Transverse colon (tissue), 4 donors: Measurements from ENCODE around the gene RABGAP1L. TPM values are rescaled to one million over a fixed set of nuclear protein-coding genes. Genes with fewer than 3 reads are reported as not detected.

Source experiments
- DNase-seq: peaks from one replicate; pipeline ENCODE4 v3.0.0-alpha.2; 2019
- H3K27ac ChIP-seq, 4 donors: fragments of 200-600 bp; sonication (generic); 2 replicates each; pipeline ENCODE4 v1.5.1; 2016 to 2018; ENCODE audit warnings: inconsistent platforms in 4 of 4
- H3K27me3 ChIP-seq: fragments of 200-600 bp; sonication (generic); 2 replicates; pipeline ENCODE4 v1.5.1; 2017; ENCODE audit warnings: inconsistent platforms
- H3K36me3 ChIP-seq, 4 donors: fragments of 200-600 bp; sonication (generic); 2 replicates each; pipeline ENCODE4 v1.5.1; 2017 to 2019; ENCODE audit warnings: inconsistent platforms in 4 of 4
- H3K4me1 ChIP-seq, 4 donors: fragments of 200-600 bp; sonication (generic); 2 replicates each; pipeline ENCODE4 v1.5.1; 2017 to 2020; ENCODE audit warnings: inconsistent platforms in 4 of 4
- H3K4me3 ChIP-seq, 4 donors: fragments of 200-600 bp; sonication (generic); 1 replicate in 1 of 4; 2 replicates in 3 of 4; pipeline versions ENCODE4 v1.5.1 to v1.6.1; 2017 to 2019; ENCODE audit warnings: inconsistent platforms in 4 of 4
- H3K9me3 ChIP-seq, 2 donors: fragments of 200-600 bp; sonication (generic); 2 replicates each; pipeline ENCODE4 v1.5.1; 2017 to 2019; ENCODE audit warnings: inconsistent platforms in 2 of 2
- EP300 ChIP-seq: sonication (generic); formaldehyde crosslinking; IDR thresholded peaks from one replicate; pipeline ENCODE4 v1.6.1; 2017; ENCODE audit warnings: antibody characterized with exemption, low read depth
- POLR2A ChIP-seq: fragments of 450-650 bp; IDR thresholded peaks from one replicate; pipeline ENCODE4 v1.6.1; 2016; ENCODE audit warnings: antibody characterized with exemption, mild to moderate bottlenecking, moderate library complexity
- POLR2AphosphoS5 ChIP-seq, 3 donors: sonication (generic); formaldehyde crosslinking; IDR thresholded peaks; one replicate each; pipeline ENCODE4 v1.6.1; 2016; ENCODE audit warnings: antibody characterized with exemption in 3 of 3
- WGBS, 2 donors: methylation state at CpG; one replicate each; pipeline ENCODE4 v1.1.5; 2018; ENCODE audit warnings: low coverage in 1 of 2; 5-methylcytosine and 5-hydroxymethylcytosine counted together
- in situ Hi-C, 4 donors: fragments of 200-750 bp; cut with MboI; loops; one replicate each; pipeline versions ENCODE4 v1.15.0 to v1.15.1; 2017; ENCODE audit warnings: low sequenced_read_pairs in 3 of 4, low pct_ligation_motif_present in 1 of 4, low pct_unique_long_range_greater_than_20kb in 1 of 4
- intact Hi-C: fragments of 100-400 bp; cut with DNase I; formaldehyde crosslinking; loops from one replicate; pipeline ENCODE4 v1.15.1; 2023; ENCODE audit warnings: low total_unique reads
- total RNA-seq, 4 donors: library from RNA; depleted of rRNA; stranded (reverse); fragments of >200 nt; gene quantifications; one replicate each; pipeline ENCODE4 v1.1.0, GENCODE V29; 2016
- TF ChIP-seq, protein P1 (sequence below), 5 experiments: fragments of 200-600 bp in 3 of 5; fragments of 450-650 bp in 2 of 5; sonication (generic) in 3 of 5; IDR thresholded peaks; 1 replicate in 2 of 5; 2 replicates in 3 of 5; pipeline ENCODE4 v1.5.1; 2016 to 2017; ENCODE audit warnings: antibody characterized with exemption in 5 of 5, inconsistent platforms in 3 of 5, mild to moderate bottlenecking in 2 of 5, moderate library complexity in 1 of 5

The RABGAP1L gene
- total RNA-seq, 4 donors from 2014 or later: 68.9 to 127 (median 99.9) TPM

DNA sequence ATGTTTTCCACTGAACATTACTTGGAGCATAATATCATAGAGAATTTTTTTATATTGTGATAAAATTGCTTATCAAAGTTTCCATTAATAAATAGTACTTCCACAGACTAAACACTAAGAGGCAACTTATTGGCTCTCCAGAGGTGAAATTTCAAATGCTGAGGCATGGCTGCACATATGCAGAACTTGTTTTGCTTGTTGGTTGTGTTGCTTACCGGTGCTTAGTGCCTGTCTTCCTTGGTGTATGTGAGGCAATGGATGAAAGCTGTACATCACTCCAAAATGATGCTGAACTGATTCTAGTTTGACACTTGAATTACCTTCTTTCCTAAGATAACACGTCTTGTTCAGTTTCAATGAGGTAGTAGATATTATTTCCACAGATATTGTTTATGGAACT is 258.6 kb downstream of the RABGAP1L start:
- no peaks in the 10 kb centered on the region for H3K27me3 ChIP-seq
- H3K4me1 ChIP-seq: no peaks in the 10 kb centered on the region
- TF ChIP-seq POLR2A (no peak), POLR2AphosphoS5 (IDR thresholded peaks at IDR 0.05) (no peak), EP300 (no peak)
- TF ChIP-seq, protein P1, sequence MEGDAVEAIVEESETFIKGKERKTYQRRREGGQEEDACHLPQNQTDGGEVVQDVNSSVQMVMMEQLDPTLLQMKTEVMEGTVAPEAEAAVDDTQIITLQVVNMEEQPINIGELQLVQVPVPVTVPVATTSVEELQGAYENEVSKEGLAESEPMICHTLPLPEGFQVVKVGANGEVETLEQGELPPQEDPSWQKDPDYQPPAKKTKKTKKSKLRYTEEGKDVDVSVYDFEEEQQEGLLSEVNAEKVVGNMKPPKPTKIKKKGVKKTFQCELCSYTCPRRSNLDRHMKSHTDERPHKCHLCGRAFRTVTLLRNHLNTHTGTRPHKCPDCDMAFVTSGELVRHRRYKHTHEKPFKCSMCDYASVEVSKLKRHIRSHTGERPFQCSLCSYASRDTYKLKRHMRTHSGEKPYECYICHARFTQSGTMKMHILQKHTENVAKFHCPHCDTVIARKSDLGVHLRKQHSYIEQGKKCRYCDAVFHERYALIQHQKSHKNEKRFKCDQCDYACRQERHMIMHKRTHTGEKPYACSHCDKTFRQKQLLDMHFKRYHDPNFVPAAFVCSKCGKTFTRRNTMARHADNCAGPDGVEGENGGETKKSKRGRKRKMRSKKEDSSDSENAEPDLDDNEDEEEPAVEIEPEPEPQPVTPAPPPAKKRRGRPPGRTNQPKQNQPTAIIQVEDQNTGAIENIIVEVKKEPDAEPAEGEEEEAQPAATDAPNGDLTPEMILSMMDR (IDR thresholded peaks at IDR 0.05): no peak
- intact Hi-C loops (no loop called here), in situ Hi-C loops (no loop called here)
- H3K36me3 ChIP-seq: no peaks in the 10 kb centered on the region
- H3K9me3 ChIP-seq: no peaks in the 10 kb centered on the region
- no peak overlapping the region for H3K4me3 ChIP-seq
- no peak for DNase-seq
- 91 to 100% methylated on average over 1 to 2 of the region's 2 CpGs for WGBS, 2 donors
- H3K27ac ChIP-seq: no peak overlapping the region

DNA sequence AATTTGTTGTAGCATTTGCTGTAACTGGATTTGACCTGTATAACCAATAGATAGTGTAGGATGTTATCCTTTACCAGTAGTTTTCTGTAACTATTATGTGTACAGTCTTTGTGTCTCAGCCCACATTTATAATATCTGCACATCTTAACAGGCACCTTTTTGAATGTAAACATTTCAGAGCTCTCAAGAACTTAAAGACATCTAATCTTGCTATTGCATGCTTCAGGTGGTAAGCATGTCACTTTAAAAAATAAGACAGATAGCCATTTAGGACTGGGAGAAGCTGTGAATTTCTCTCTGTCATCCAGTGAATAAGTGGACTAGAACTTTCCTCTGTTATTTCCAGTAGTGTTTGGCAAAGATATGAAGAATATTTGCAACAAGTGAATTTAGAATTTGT is 265.8 kb downstream of the RABGAP1L start:
- Histone ChIP-seq H3K9me3 (no peaks in the 10 kb centered on the region), H3K27me3 (no peaks in the 10 kb centered on the region), H3K36me3 (no peaks in the 10 kb centered on the region), H3K4me3 (no peak overlapping the region), H3K4me1 (no peaks in the 10 kb centered on the region), H3K27ac (no peak overlapping the region)
- intact Hi-C loops: no loop called here
- TF ChIP-seq POLR2A (no peak), EP300 (no peak), POLR2AphosphoS5 (IDR thresholded peaks at IDR 0.05) (no peak)
- TF ChIP-seq, protein P1 (IDR thresholded peaks at IDR 0.05): no peak
- DNase-seq: no peak
- in situ Hi-C loops: no loop called here

DNA sequence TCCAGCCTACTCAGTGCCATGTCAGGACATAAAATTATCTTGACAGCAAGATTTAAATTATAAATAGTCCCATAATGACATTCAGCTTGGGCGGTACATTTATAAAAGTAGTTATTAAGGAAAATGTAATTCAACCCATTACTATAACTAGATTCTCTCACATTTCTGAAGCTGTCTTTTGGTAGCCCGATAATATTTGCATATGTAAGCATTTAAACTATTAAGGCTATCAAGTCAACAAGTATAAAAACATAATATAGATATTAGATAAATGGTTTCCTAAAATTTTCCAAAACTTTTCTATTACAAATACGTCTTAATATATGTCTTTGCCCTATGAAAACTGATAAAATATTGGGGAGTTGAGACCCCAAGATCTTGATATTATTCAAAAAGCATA is 266.8 kb downstream of the RABGAP1L start:
- H3K9me3 ChIP-seq: no peaks in the 10 kb centered on the region
- WGBS, 2 donors: 90 to 98% methylated on average over 3 of the region's 3 CpGs
- in situ Hi-C loops: no loop called here
- H3K36me3 ChIP-seq: no peaks in the 10 kb centered on the region
- intact Hi-C loops: no loop called here
- no peak overlapping the region for H3K27ac ChIP-seq
- H3K27me3 ChIP-seq: no peaks in the 10 kb centered on the region
- no peak for DNase-seq
- no peaks in the 10 kb centered on the region for H3K4me1 ChIP-seq
- TF ChIP-seq, protein P1 (IDR thresholded peaks at IDR 0.05): no peak
- TF ChIP-seq POLR2A (no peak), EP300 (no peak), POLR2AphosphoS5 (IDR thresholded peaks at IDR 0.05) (no peak)
- H3K4me3 ChIP-seq: no peak overlapping the region

DNA sequence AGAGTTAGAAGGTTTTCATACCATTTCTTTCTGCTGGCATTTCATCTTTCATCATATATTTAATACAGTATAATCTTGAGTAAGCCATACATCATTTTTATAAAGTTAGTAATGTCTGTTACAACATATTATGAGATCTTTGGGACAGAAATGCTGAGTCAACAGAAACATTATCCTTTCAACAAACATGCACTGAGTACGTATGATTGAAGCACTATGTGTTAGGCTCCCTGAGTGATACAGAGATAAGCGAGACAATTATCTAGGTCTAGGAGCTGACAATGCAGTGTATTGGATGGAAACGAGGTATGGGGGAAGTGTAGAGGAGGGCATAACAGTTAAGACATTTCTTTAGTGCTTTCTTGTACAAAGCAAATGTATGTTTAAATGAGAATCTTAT is 268.7 kb downstream of the RABGAP1L start:
- intact Hi-C loops: no loop called here
- Histone ChIP-seq H3K36me3 (no peaks in the 10 kb centered on the region), H3K4me3 (no peak overlapping the region), H3K27me3 (no peaks in the 10 kb centered on the region), H3K27ac (no peak overlapping the region), H3K9me3 (no peaks in the 10 kb centered on the region), H3K4me1 (no peaks in the 10 kb centered on the region)
- in situ Hi-C loops: no loop called here
- TF ChIP-seq POLR2AphosphoS5 (IDR thresholded peaks at IDR 0.05): no peak
- no peak for TF ChIP-seq EP300
- TF ChIP-seq, protein P1 (IDR thresholded peaks at IDR 0.05): no peak
- no peak for TF ChIP-seq POLR2A
- WGBS, 2 donors: 80 to 97% methylated on average over 3 of the region's 3 CpGs
- DNase-seq: no peak
